CD4-positive, alpha-beta memory T cell (primary cell): Measurements from ENCODE around the gene TP53BP2. TPM values are rescaled to one million over a fixed set of nuclear protein-coding genes. Genes with fewer than 3 reads are reported as not detected.
"Not testable (repeated sequence)": the region's sequence is repeated elsewhere in the genome, so short reads cannot be mapped to it uniquely, and the experiment has no call there.

Experiments used
- CTCF ChIA-PET: fragments of 350-600 bp; sonication (Branson Sonifier 250); formaldehyde crosslinking; loops from one replicate; lab custom pipeline; 2021; ENCODE audit warnings: inconsistent platforms; ENCODE audit not compliant: partially characterized antibody; lab: Charles Lee
- POLR2A ChIA-PET: fragments of 350-600 bp; sonication (Branson Sonifier 250); formaldehyde crosslinking; loops from one replicate; lab custom pipeline; 2021; ENCODE audit not compliant: partially characterized antibody; lab: Charles Lee
- DNase-seq, 5 donors: peaks; one replicate each; pipeline versions ENCODE4 v3.0.0 to v3.0.0-alpha.2; 2020 to 2022; ENCODE audit warnings: mixed read lengths in 1 of 5
- H3K27ac ChIP-seq: one replicate; pipeline ENCODE4 v1.7.0; 2013; ENCODE audit warnings: low read depth, low read length
- H3K27me3 ChIP-seq: 2 replicates; pipeline ENCODE4 v1.7.0; 2013; ENCODE audit warnings: mild to moderate bottlenecking, low read length, moderate library complexity; ENCODE audit not compliant: insufficient read depth
- H3K36me3 ChIP-seq: 2 replicates; pipeline ENCODE4 v1.7.0; 2013; ENCODE audit warnings: mild to moderate bottlenecking, low read length, moderate library complexity; ENCODE audit not compliant: insufficient read depth
- H3K4me1 ChIP-seq: 2 replicates; pipeline ENCODE4 v1.7.0; 2013; ENCODE audit warnings: mild to moderate bottlenecking, low read length, moderate library complexity; ENCODE audit not compliant: insufficient read depth
- H3K4me3 ChIP-seq, 2 donors: one replicate each; pipeline ENCODE4 v1.7.0; 2013; ENCODE audit warnings: low read length in 2 of 2, mild to moderate bottlenecking in 1 of 2
- H3K9me3 ChIP-seq, 2 donors: one replicate each; pipeline ENCODE4 v1.7.0; 2013; ENCODE audit warnings: low read length in 2 of 2, control low read depth in 1 of 2; ENCODE audit not compliant: control insufficient read depth in 1 of 2
- H3K27ac Mint-ChIP-seq, 7 donors: one replicate each; pipeline ENCODE4 v1.8.0; 2020 to 2021; ENCODE audit warnings: mixed read lengths in 7 of 7, mild to moderate bottlenecking in 6 of 7, inconsistent platforms in 3 of 7, moderate library complexity in 3 of 7
- H3K27me3 Mint-ChIP-seq, 2 donors: one replicate each; pipeline ENCODE4 v1.8.0; 2020 to 2021; ENCODE audit warnings: mixed read lengths in 2 of 2
- H3K36me3 Mint-ChIP-seq, 2 donors: one replicate each; pipeline ENCODE4 v1.8.0; 2020 to 2021; ENCODE audit warnings: mixed read lengths in 2 of 2, inconsistent platforms in 1 of 2, mild to moderate bottlenecking in 1 of 2
- H3K4me1 Mint-ChIP-seq, 4 donors: one replicate each; pipeline ENCODE4 v1.8.0; 2020 to 2021; ENCODE audit warnings: mixed read lengths in 4 of 4, mild to moderate bottlenecking in 1 of 4
- H3K4me3 Mint-ChIP-seq, 8 donors: one replicate each; pipeline ENCODE4 v1.8.0; 2020 to 2021; ENCODE audit warnings: mixed read lengths in 8 of 8, mild to moderate bottlenecking in 7 of 8, moderate library complexity in 6 of 8, inconsistent platforms in 3 of 8
- H3K9me3 Mint-ChIP-seq, 8 donors: one replicate each; pipeline ENCODE4 v1.8.0; 2020 to 2021; ENCODE audit warnings: mixed read lengths in 8 of 8, mild to moderate bottlenecking in 5 of 8, inconsistent platforms in 3 of 8, moderate library complexity in 1 of 8
- intact Hi-C: fragments of 100-400 bp; cut with micrococcal nuclease; formaldehyde crosslinking; loops from one replicate; pipeline ENCODE4 v1.15.1; 2023
- polyA plus RNA-seq, 2 donors: library from polyadenylated mRNA; unstranded; fragments of 300-500 nt; fragmentation: Illumina TruSeq; gene quantifications; one replicate each; pipeline ENCODE4 v1.2.3, GENCODE V29; 2021
- total RNA-seq, 2 experiments: library from RNA; stranded (reverse); gene quantifications; one replicate each; pipeline ENCODE4 v1.2.3, GENCODE V29; 2021

TP53BP2 gene
- total and polyA plus RNA-seq, 4 experiments from 2014 or later: 8.5 to 49.8 (median 33.8) TPM

- DNase-seq, H3K27me3 Mint-ChIP-seq, H3K4me3 Mint-ChIP-seq, H3K4me1 ChIP-seq, H3K4me3 ChIP-seq, intact Hi-C loops, H3K9me3 Mint-ChIP-seq, H3K27ac ChIP-seq, H3K27me3 ChIP-seq, H3K9me3 ChIP-seq: not testable (repeated sequence)
- H3K27ac Mint-ChIP-seq: peak overlapping the region; percentile 56 to 84 (median 79)
- H3K36me3 Mint-ChIP-seq: peaks cover 29 to 53% of the 10 kb centered on the region in 2 donors
- ChIA-PET CTCF (interaction anchor here (1.2 to 3.0 kb wide), 6 partner anchors 9 to 45 kb away, joined by 4 to 11 read pairs (median 5); no protein-coding TSS in a partner anchor), POLR2A (interaction anchor here (1.0 kb wide), 3 partner anchors 24 to 28 kb away, joined by 3 to 5 read pairs (median 3); partner anchors contain the start of gene CAPN2)
- H3K4me1 Mint-ChIP-seq: peaks cover 5 to 34% (median 14%) of the 10 kb centered on the region in 4 donors
- peaks cover 30% of the 10 kb centered on the region for H3K36me3 ChIP-seq
These were observed 105.6 kb downstream of the TP53BP2 start for GRCh38 chr1:223740038-223740736.

- Mint-ChIP-seq H3K9me3 (no peaks in the 10 kb centered on the region), H3K4me1 (peaks cover 6 to 36% (median 18%) of the 10 kb centered on the region in 4 donors), H3K36me3 (peaks cover 30 to 55% of the 10 kb centered on the region in 2 donors), H3K27ac (peak overlapping the region; percentile 67 to 89 (median 78)), H3K4me3 (no peak overlapping the region), H3K27me3 (no peaks in the 10 kb centered on the region)
- H3K36me3 ChIP-seq: peaks cover 28% of the 10 kb centered on the region
- ChIA-PET CTCF (interaction anchor here (1.2 to 3.0 kb wide), 5 partner anchors 10 to 44 kb away, joined by 3 to 11 read pairs (median 4); no protein-coding TSS in a partner anchor), POLR2A (interaction anchor here (1.0 kb wide), 1 partner anchor 23 kb away, joined by 3 read pairs; no protein-coding TSS in a partner anchor)
- H3K9me3 ChIP-seq: no peaks in the 10 kb centered on the region
- no peaks in the 10 kb centered on the region for H3K27me3 ChIP-seq
- no peak overlapping the region for H3K27ac ChIP-seq
- H3K4me1 ChIP-seq: peaks cover 6% of the 10 kb centered on the region
- no peak overlapping the region for H3K4me3 ChIP-seq
- intact Hi-C loops: no loop called here
- DNase-seq: no peak
These were observed 106.2 kb downstream of the TP53BP2 start for GRCh38 chr1:223739366-223740037.

GRCh38 chr1:223738465-223739365 lies 107.0 kb downstream of the TP53BP2 start:
- peaks cover 30 to 51% of the 10 kb centered on the region in 2 donors for H3K36me3 Mint-ChIP-seq
- no peaks in the 10 kb centered on the region for H3K27me3 ChIP-seq
- H3K9me3 Mint-ChIP-seq: no peaks in the 10 kb centered on the region
- no peak overlapping the region for H3K27ac ChIP-seq
- H3K4me3 Mint-ChIP-seq: no peak overlapping the region
- H3K4me1 ChIP-seq: peaks cover 10% of the 10 kb centered on the region
- CTCF ChIA-PET: interaction anchor here (0.6 to 2.1 kb wide), 8 partner anchors 10 to 171 kb away, joined by 3 to 15 read pairs (median 4); partner anchors contain the start of gene CAPN2
- peaks cover 25% of the 10 kb centered on the region for H3K36me3 ChIP-seq
- POLR2A ChIA-PET: no interaction called here
- no peaks in the 10 kb centered on the region for H3K9me3 ChIP-seq
- no peaks in the 10 kb centered on the region for H3K27me3 Mint-ChIP-seq
- peaks cover 7 to 42% (median 19%) of the 10 kb centered on the region in 4 donors for H3K4me1 Mint-ChIP-seq
- H3K27ac Mint-ChIP-seq: peak overlapping the region; percentile 29 to 89 (median 78)
- H3K4me3 ChIP-seq: no peak overlapping the region
- intact Hi-C loops: no loop called here
- no peak for DNase-seq

GRCh38 chr1:223737342-223737741 lies 108.4 kb downstream of the TP53BP2 start:
- ChIA-PET POLR2A (no interaction called here), CTCF (interaction anchor here (1.0 to 2.1 kb wide), 6 partner anchors 9 to 39 kb away, joined by 3 to 15 read pairs (median 3); partner anchors contain the start of gene CAPN2)
- peak overlapping the region in 4 of 7 donors; percentile 72 to 86 (median 78) for H3K27ac Mint-ChIP-seq
- H3K9me3 Mint-ChIP-seq: no peaks in the 10 kb centered on the region
- DNase-seq: no peak
- H3K4me3 Mint-ChIP-seq: no peak overlapping the region
- peaks cover 19% of the 10 kb centered on the region for H3K4me1 ChIP-seq
- peaks cover 15% of the 10 kb centered on the region for H3K36me3 ChIP-seq
- H3K4me3 ChIP-seq: no peak overlapping the region
- no peaks in the 10 kb centered on the region for H3K9me3 ChIP-seq
- intact Hi-C loops: no loop called here
- no peaks in the 10 kb centered on the region for H3K27me3 Mint-ChIP-seq
- H3K36me3 Mint-ChIP-seq: peaks cover 26 to 49% of the 10 kb centered on the region in 2 donors
- H3K27me3 ChIP-seq: no peaks in the 10 kb centered on the region
- H3K27ac ChIP-seq: peak overlapping the region; percentile 9
- H3K4me1 Mint-ChIP-seq: peaks cover 11 to 52% (median 26%) of the 10 kb centered on the region in 4 donors

- H3K27ac Mint-ChIP-seq: peak overlapping the region in 4 of 7 donors; percentile 57 to 81 (median 78)
- H3K27me3 Mint-ChIP-seq, H3K9me3 Mint-ChIP-seq, POLR2A ChIA-PET, H3K4me3 Mint-ChIP-seq, H3K9me3 ChIP-seq, H3K27ac ChIP-seq, H3K4me3 ChIP-seq, intact Hi-C loops, DNase-seq, H3K27me3 ChIP-seq: not testable (repeated sequence)
- H3K4me1 Mint-ChIP-seq: peaks cover 14 to 59% (median 31%) of the 10 kb centered on the region in 4 donors
- peaks cover 30 to 54% of the 10 kb centered on the region in 2 donors for H3K36me3 Mint-ChIP-seq
- peaks cover 26% of the 10 kb centered on the region for H3K4me1 ChIP-seq
- CTCF ChIA-PET: interaction anchor here (1.0 to 2.1 kb wide), 3 partner anchors 10 to 38 kb away, joined by 3 to 5 read pairs (median 3); partner anchors contain the start of gene CAPN2
- peaks cover 17% of the 10 kb centered on the region for H3K36me3 ChIP-seq
These were observed 109.1 kb downstream of the TP53BP2 start for GRCh38 chr1:223736638-223737037.

GRCh38 chr1:223733898-223734852 lies 111.6 kb downstream of the TP53BP2 start:
- Histone ChIP-seq H3K9me3 (no peaks in the 10 kb centered on the region), H3K27ac (no peak overlapping the region), H3K27me3 (no peaks in the 10 kb centered on the region), H3K36me3 (peaks cover 19% of the 10 kb centered on the region), H3K4me1 (peaks cover 46% of the 10 kb centered on the region), H3K4me3 (no peak overlapping the region)
- H3K9me3 Mint-ChIP-seq: no peaks in the 10 kb centered on the region
- no peak for DNase-seq
- no peak overlapping the region for H3K4me3 Mint-ChIP-seq
- intact Hi-C loops: no loop called here
- ChIA-PET CTCF (interaction anchor here (1.2 to 1.7 kb wide), 2 partner anchors 12 to 36 kb away, joined by 3 to 6 read pairs; no protein-coding TSS in a partner anchor), POLR2A (no interaction called here)
- no peaks in the 10 kb centered on the region for H3K27me3 Mint-ChIP-seq
- H3K36me3 Mint-ChIP-seq: peaks cover 34 to 56% of the 10 kb centered on the region in 2 donors
- peak overlapping the region in 6 of 7 donors; percentile 11 to 87 (median 71) for H3K27ac Mint-ChIP-seq
- peaks cover 27 to 68% (median 44%) of the 10 kb centered on the region in 4 donors for H3K4me1 Mint-ChIP-seq
